Posterior cingulate gyrus (tissue), 11 donors: ENCODE data around the gene PRSS56.
A peak's percentile ranks its signal among the peaks of the same experiment; 100 is the strongest.

Experiments used
- DNase-seq, 10 donors: peaks; one replicate each; pipeline versions ENCODE4 v3.0.0 to v3.0.0-alpha.2; 2020 to 2021; ENCODE audit warnings: mixed read lengths in 3 of 10
- intact Hi-C: fragments of 100-400 bp; cut with DNase I; formaldehyde crosslinking; loops from one replicate; pipeline ENCODE4 v1.15.1; 2023

Gene PRSS56

GRCh38 chr2:232485757-232486557 is 34.2 kb upstream of the PRSS56 start:
- DNase-seq = peak in 4 of 10 donors; percentile 22 to 74 (median 49)

GRCh38 chr2:232486558-232487384 is 33.4 kb upstream of the PRSS56 start:
- intact Hi-C loops = no loop called here
- DNase-seq = peak in 5 of 10 donors; percentile 1 to 74 (median 44)

More at GRCh38 chr2:232485757-232486557, 34.2 kb upstream of the PRSS56 start:
- intact Hi-C loops = no loop called here

- intact Hi-C loops = no loop called here
- peak in 5 of 10 donors; percentile 4 to 70 (median 38) for DNase-seq
Measured at GRCh38 chr2:232487385-232488096, 32.6 kb upstream of the PRSS56 start, which contains the start of gene ECEL1. Gene ECEL1, minus strand, starts transcription at chr2:232487834. Its CDS starts 1,181 bp downstream, at chr2:232486653.

- intact Hi-C loops = no loop called here
- DNase-seq = peak in 3 of 10 donors; percentile 41 to 67 (median 60)
Measured at GRCh38 chr2:232488097-232488711, 32.0 kb upstream of the PRSS56 start.

- intact Hi-C loops = no loop called here
- DNase-seq = peak in 5 of 10 donors; percentile 0 to 72 (median 22)
Measured at GRCh38 chr2:232488721-232489300, 31.4 kb upstream of the PRSS56 start.

GRCh38 chr2:232489516-232490220 is 30.5 kb upstream of the PRSS56 start:
- DNase-seq = peak in 7 of 10 donors; percentile 3 to 70 (median 19)
- intact Hi-C loops = no loop called here

GRCh38 chr2:232490221-232491138 is 29.7 kb upstream of the PRSS56 start:
- DNase-seq = peak in 7 of 10 donors; percentile 4 to 83 (median 24)
- intact Hi-C loops = no loop called here

GRCh38 chr2:232491139-232491780 is 28.9 kb upstream of the PRSS56 start:
- peak in 5 of 10 donors; percentile 2 to 54 (median 32) for DNase-seq
- intact Hi-C loops = no loop called here

GRCh38 chr2:232492236-232492848 is 27.8 kb upstream of the PRSS56 start:
- intact Hi-C loops = no loop called here
- DNase-seq = peak in 5 of 10 donors; percentile 2 to 63 (median 56)

- peak in 5 of 10 donors; percentile 3 to 65 (median 47) for DNase-seq
- intact Hi-C loops = no loop called here
Measured at GRCh38 chr2:232492963-232493700, 27.1 kb upstream of the PRSS56 start.

GRCh38 chr2:232493701-232494474 is 26.3 kb upstream of the PRSS56 start:
- peak in 3 of 10 donors; percentile 27 to 41 (median 32) for DNase-seq

GRCh38 chr2:232494542-232494941 is 25.6 kb upstream of the PRSS56 start:
- peak in 2 of 10 donors; percentile 59 to 74 for DNase-seq
- intact Hi-C loops = no loop called here

More at GRCh38 chr2:232493701-232494474, 26.3 kb upstream of the PRSS56 start:
- intact Hi-C loops = no loop called here

GRCh38 chr2:232495292-232495691 is 24.9 kb upstream of the PRSS56 start:
- peak in 1 of 10 donors; percentile 35 for DNase-seq
- intact Hi-C loops = no loop called here

- intact Hi-C loops = no loop called here
Measured at GRCh38 chr2:232496501-232497270, 23.5 kb upstream of the PRSS56 start.

GRCh38 chr2:232497348-232497747 is 22.8 kb upstream of the PRSS56 start:
- DNase-seq = no peak
- intact Hi-C loops = no loop called here

More at GRCh38 chr2:232496501-232497270, 23.5 kb upstream of the PRSS56 start:
- no peak for DNase-seq
